ENCODE data around the gene RAB37.

RAB37 gene

DNA sequence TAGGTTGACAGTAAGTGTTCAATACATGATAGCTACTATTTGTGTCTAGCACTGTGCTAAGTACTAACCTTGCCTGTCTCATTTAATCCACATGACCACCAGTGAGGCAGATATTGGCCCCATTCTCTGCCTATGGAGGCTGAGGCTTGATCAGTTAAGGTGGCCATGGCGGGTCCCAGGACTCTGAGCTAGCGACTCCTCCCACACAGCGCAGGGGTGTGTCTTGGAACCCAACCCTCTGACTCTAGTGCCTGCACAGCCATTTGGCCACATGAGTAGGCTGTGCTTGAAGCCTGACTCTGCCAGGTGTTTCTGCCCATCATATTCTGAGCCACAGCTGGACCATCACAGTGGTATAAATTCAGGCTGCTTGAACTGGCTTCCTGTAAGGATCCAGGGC, 17.8 kb downstream of the RAB37 start:
- CTCF ChIA-PET = interaction anchor here (1.3 to 7.3 kb wide), 5 partner anchors 15 to 108 kb away, joined by 3 to 43 read pairs (median 4); no protein-coding TSS in a partner anchor
- H3K36me3 Mint-ChIP-seq = peaks cover 52% of the 10 kb centered on the region
- H3K27ac Mint-ChIP-seq = peak overlapping the region; percentile 56
- H3K4me1 Mint-ChIP-seq = peaks cover 82% of the 10 kb centered on the region
- DNase-seq = no peak
- no peaks in the 10 kb centered on the region for H3K27me3 Mint-ChIP-seq
- H3K9me3 Mint-ChIP-seq = no peaks in the 10 kb centered on the region
- no peak overlapping the region for H3K4me3 Mint-ChIP-seq

DNA sequence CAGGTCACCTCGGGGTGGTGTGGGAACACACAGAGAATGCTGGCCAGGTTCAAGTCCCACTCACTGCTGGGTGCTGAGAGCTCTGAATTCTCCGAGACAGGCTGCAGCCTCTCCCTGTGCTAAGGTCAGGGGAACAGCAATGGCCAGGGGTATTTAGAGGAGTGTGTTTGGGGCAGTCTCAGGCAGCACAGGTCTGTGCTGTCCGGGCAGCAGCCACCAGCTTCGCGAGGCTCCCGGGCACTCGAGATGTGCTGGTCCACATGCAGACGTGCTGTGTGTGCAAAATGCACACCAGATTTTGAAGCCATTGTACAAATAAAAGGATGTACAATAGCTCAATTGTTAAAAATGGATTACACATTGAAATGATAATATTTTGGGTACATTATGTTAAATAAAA, 18.5 kb downstream of the RAB37 start:
- Mint-ChIP-seq H3K36me3 (peaks cover 46% of the 10 kb centered on the region), H3K27me3 (no peaks in the 10 kb centered on the region), H3K9me3 (no peaks in the 10 kb centered on the region), H3K27ac (peak overlapping the region; percentile 56), H3K4me3 (no peak overlapping the region), H3K4me1 (peaks cover 89% of the 10 kb centered on the region)
- DNase-seq = no peak
- CTCF ChIA-PET = interaction anchor here (1.3 to 7.3 kb wide), 3 partner anchors 15 to 98 kb away, joined by 4 to 43 read pairs (median 10); no protein-coding TSS in a partner anchor

DNA sequence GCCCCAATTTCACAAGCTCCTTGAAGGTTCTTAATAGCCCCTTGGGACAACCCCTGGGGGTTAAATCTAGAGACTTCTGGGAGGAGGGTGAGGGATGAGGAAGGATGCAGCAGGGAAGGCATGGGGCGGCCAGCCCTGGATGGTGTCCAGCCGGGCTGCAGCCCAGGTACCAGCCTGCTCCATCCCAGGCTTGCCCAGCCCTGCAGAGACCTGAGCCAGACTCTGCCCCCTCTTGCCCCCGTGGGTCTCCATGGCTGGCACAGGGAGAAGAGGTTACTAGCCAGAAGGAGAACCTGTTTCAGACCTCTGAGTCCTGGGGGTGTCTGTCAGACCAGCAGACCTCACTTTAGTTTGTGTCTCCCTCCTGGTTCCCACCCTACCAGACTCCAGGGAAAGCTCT, 19.8 kb downstream of the RAB37 start:
- Mint-ChIP-seq H3K36me3 (peaks cover 34% of the 10 kb centered on the region), H3K4me3 (no peak overlapping the region), H3K4me1 (peaks cover 87% of the 10 kb centered on the region), H3K27ac (peak overlapping the region; percentile 28), H3K9me3 (no peaks in the 10 kb centered on the region), H3K27me3 (no peaks in the 10 kb centered on the region)
- CTCF ChIA-PET = interaction anchor here (0.6 to 5.6 kb wide), 5 partner anchors 13 to 439 kb away, joined by 3 to 55 read pairs (median 3); no protein-coding TSS in a partner anchor
- no peak for DNase-seq

DNA sequence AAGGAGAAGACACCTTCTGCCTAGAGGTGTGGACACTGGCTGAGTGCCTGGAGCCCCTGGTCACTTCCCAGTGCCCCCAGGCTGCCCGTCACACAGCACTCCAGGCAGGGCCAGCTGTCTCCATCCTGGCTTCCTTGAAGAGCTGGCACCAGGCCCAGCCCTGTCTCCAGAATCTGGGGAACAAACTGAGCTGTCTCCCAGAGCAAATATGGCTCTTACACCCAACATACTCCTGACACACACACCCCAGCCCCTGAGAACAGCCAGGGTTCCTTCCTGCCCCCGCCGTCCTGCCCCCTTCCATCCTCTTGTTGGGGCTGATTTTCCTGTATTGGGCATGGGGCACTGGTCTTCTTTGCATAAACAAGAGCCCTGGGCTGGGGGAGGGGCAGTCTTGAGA, 20.4 kb downstream of the RAB37 start:
- peak overlapping the region; percentile 11 for H3K27ac Mint-ChIP-seq
- peaks cover 81% of the 10 kb centered on the region for H3K4me1 Mint-ChIP-seq
- no peaks in the 10 kb centered on the region for H3K9me3 Mint-ChIP-seq
- H3K4me3 Mint-ChIP-seq = no peak overlapping the region
- CTCF ChIA-PET = interaction anchor here (1.2 to 5.6 kb wide), 5 partner anchors 12 to 100 kb away, joined by 3 to 55 read pairs (median 38); no protein-coding TSS in a partner anchor
- peaks cover 29% of the 10 kb centered on the region for H3K36me3 Mint-ChIP-seq
- no peaks in the 10 kb centered on the region for H3K27me3 Mint-ChIP-seq
- DNase-seq = no peak

DNA sequence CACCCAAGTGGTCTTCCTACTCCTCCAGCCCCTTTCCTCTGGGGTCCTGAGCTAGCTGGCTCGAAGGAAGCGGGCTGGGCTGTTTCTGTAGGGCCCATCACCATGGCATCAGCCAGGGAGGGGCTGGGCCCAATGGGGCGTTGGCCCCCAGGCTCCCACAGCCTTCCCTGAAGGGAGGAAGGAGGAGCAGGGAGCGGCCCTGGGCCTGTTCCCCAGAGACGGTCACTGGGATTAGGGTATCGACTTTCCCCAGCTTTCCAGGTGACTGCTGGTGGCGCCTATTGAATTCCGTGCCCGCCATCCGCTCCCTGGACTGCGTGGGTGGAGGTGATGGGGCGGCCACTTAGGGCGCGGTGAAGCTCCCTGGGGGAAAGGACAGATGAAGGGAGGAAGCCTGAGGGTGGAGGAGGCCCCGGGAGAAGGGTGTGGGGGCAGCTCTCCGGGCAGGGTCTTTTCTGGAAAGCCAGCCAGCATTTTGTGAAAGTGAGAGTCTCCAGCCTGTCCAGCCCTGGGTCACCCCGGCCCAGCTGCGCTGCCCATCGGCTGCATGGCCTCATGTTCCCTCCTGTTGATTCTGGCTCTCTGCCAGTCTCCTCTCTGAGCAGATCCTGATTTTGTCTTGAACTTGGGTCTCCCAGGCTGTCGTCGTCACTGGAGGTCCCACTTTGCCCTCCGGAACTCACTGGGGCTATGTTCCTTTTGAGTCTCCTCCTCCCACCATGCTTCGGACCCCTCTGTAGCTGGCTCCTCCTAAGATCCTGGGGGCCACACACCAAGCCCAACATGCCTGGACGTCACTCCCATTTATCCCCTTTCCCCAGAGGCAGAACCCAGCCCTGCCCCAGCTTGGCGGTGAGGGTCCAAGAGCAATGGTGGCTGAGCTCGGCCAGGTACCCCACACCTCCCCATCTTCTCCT, 21.1 kb downstream of the RAB37 start:
- no peak for DNase-seq
- CTCF ChIA-PET = interaction anchor here (1.2 to 5.6 kb wide), 8 partner anchors 12 to 104 kb away, joined by 3 to 55 read pairs (median 22); partner anchors contain the start of gene RAB37
- Mint-ChIP-seq H3K4me1 (peaks cover 78% of the 10 kb centered on the region), H3K4me3 (peak overlapping the region; percentile 68), H3K27ac (peak overlapping the region; percentile 91), H3K36me3 (peaks cover 28% of the 10 kb centered on the region), H3K9me3 (no peaks in the 10 kb centered on the region), H3K27me3 (no peaks in the 10 kb centered on the region)

DNA sequence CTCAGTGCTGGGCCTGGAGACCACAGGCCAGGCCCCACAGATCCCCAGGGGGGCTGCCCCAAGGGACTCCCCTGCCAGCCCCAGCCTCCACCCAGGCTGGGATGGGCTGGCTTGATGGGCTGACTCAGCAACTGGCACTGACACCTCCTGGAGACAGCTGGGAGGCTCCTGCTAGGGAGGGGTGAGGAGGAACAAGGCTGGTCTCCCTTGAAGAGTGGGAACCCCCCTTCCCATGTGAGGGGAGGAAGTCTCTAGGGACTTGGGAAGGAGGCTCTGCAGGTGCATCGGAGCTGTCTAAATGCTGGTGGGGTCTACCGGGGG, 21.8 kb downstream of the RAB37 start:
- Mint-ChIP-seq H3K36me3 (peaks cover 25% of the 10 kb centered on the region), H3K27ac (peak overlapping the region; percentile 91), H3K9me3 (no peaks in the 10 kb centered on the region), H3K4me3 (peak overlapping the region; percentile 68), H3K4me1 (peaks cover 74% of the 10 kb centered on the region), H3K27me3 (no peaks in the 10 kb centered on the region)
- no peak for DNase-seq
- CTCF ChIA-PET = interaction anchor here (0.6 to 5.6 kb wide), 14 partner anchors 9 to 331 kb away, joined by 3 to 55 read pairs (median 12); partner anchors contain the start of genes NAT9 and RAB37

DNA sequence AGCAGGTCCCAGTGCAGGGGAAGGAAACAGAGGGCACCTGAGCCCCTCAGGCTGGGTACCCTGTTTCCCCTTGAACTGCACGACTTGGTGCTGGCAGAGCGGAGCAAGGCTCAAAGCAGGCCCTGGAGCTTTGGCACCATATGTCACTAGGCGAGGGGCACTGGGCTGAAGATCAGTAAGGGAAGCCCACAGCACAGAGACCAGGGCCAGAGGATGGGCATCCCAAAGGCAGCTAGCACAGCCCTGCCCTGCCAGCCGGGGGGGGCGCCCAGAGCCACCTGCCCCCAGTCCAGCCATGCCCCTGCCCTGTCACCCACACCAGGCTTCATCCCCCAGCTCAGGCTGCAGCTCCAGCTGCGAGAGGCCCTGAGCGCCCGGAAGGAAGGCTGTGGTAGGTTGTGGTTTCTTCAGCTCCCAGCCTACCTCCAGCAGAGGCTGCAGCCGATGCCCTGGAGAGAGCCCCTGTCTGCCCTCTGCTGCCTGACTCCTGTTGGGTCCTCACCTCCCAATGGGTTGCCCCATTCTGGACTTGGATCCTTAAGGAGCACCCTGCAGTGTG, 22.3 kb downstream of the RAB37 start:
- Mint-ChIP-seq H3K27me3 (no peaks in the 10 kb centered on the region), H3K9me3 (no peaks in the 10 kb centered on the region), H3K27ac (peak overlapping the region; percentile 91), H3K4me3 (peak overlapping the region; percentile 68), H3K4me1 (peaks cover 72% of the 10 kb centered on the region), H3K36me3 (peaks cover 28% of the 10 kb centered on the region)
- CTCF ChIA-PET = interaction anchor here (0.6 to 5.6 kb wide), 14 partner anchors 9 to 330 kb away, joined by 3 to 55 read pairs (median 12); partner anchors contain the start of genes NAT9 and RAB37
- peak; percentile 80 for DNase-seq

DNA sequence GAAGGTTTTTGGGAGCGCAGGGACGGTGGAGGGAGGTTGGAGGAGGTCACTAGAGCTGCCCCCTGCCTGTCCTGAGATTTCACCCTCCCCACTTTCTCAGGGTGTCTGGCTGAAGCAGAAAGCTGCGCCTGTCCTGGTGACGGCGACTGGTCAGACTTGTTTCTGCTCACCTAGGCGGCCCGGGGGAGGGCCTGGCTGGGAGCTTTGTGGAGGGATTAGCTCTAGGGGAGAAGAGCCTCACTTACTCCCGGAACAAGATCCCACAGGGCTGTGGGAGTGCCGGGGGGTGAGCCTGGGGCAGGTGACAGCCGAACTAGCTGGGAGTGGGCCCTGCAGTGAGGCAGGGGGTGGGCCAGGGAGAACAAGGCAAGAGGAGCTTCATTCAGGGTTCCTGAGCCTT, 22.9 kb downstream of the RAB37 start:
- Mint-ChIP-seq H3K27me3 (no peaks in the 10 kb centered on the region), H3K36me3 (peaks cover 27% of the 10 kb centered on the region), H3K9me3 (no peaks in the 10 kb centered on the region), H3K4me3 (peak overlapping the region; percentile 68), H3K4me1 (peaks cover 69% of the 10 kb centered on the region), H3K27ac (peak overlapping the region; percentile 91)
- CTCF ChIA-PET = interaction anchor here (0.9 to 5.6 kb wide), 13 partner anchors 10 to 195 kb away, joined by 3 to 55 read pairs (median 14); partner anchors contain the start of genes NAT9 and RAB37
- DNase-seq = no peak

DNA sequence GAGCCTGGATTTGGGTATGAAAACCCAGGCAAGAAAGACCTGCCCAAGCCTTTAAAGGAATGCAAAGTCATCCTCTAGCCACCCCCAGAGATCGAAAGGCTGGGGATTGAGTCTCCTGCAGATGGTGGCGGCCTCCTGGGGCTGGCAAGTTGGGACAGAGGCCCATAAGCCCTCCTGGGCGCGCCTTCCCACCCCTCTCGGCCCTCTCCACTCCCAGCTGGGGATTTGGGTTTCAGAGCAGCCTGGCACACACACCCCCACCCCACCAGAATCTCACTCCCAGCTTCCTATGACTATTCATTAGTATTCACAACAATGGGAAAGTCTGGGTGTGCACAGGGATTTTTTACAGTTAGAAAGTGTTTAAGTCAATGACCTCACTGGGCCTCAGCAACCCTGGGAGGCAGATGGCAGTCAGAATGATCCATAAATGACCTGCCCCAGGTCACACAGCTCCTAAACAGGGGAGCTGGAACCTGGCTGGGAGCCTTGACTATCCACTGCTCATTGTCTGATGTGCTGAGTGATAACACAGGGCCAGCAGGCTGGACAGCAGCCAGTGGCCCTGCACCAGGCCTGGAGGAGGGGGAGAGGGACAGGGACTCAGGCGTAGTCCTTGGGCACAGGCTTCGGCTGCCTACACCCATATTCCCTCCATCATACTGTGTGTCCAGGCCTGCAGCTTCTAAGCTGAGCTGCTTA, 23.5 kb downstream of the RAB37 start:
- H3K36me3 Mint-ChIP-seq = peaks cover 27% of the 10 kb centered on the region
- no peaks in the 10 kb centered on the region for H3K9me3 Mint-ChIP-seq

DNA sequence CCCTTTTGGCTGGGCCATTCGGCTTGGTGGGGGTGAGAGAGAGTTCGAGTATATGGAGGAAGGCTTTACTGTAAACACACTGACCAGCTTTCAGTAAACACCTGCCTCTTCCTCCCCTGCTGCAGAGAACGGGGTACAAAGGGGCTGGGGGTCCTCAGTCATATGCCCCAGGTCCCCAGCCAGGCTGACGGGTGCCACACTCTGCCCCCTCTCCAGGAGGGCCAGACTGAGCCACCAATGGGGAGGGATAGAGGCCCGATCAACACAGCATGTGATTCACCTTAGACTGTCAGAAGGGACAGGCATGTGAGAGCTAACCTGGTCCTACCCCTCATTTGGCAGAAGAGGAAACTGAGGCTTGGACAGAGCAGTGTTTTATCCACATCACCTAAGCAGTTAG, 24.4 kb downstream of the RAB37 start:
- H3K9me3 Mint-ChIP-seq = no peaks in the 10 kb centered on the region
- H3K27ac Mint-ChIP-seq = no peak overlapping the region
- CTCF ChIA-PET = interaction anchor here (1.5 to 5.6 kb wide), 6 partner anchors 9 to 104 kb away, joined by 7 to 55 read pairs (median 32); partner anchors contain the start of genes NAT9 and RAB37
- peaks cover 30% of the 10 kb centered on the region for H3K36me3 Mint-ChIP-seq
- no peak overlapping the region for H3K4me3 Mint-ChIP-seq
- no peaks in the 10 kb centered on the region for H3K27me3 Mint-ChIP-seq
- no peak for DNase-seq
- peaks cover 63% of the 10 kb centered on the region for H3K4me1 Mint-ChIP-seq

More for the DNA sequence above, 23.5 kb downstream of the RAB37 start:
- no peak overlapping the region for H3K4me3 Mint-ChIP-seq
- H3K27me3 Mint-ChIP-seq = no peaks in the 10 kb centered on the region
- CTCF ChIA-PET = interaction anchor here (0.9 to 5.6 kb wide), 10 partner anchors 10 to 103 kb away, joined by 4 to 55 read pairs (median 22); partner anchors contain the start of genes NAT9 and RAB37
- no peak for DNase-seq
- H3K27ac Mint-ChIP-seq = peak overlapping the region; percentile 24
- H3K4me1 Mint-ChIP-seq = peaks cover 62% of the 10 kb centered on the region

DNA sequence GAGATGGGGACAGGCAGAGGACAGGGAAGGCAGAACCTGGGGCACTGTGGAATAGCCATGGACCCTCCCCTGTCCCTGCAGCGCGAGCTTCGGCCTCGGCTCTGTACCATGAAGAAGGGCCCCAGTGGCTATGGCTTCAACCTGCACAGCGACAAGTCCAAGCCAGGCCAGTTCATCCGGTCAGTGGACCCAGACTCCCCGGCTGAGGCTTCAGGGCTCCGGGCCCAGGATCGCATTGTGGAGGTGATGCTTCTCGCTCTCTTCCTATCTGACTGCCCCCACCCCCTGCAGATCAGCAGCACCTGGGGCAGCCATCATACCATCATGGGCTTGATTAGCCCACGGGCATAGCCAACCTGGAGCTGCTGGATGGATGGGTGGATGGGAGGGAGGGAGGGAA, 24.9 kb downstream of the RAB37 start:
- Mint-ChIP-seq H3K9me3 (no peaks in the 10 kb centered on the region), H3K4me1 (peaks cover 58% of the 10 kb centered on the region), H3K36me3 (peaks cover 32% of the 10 kb centered on the region), H3K27me3 (no peaks in the 10 kb centered on the region), H3K27ac (no peak overlapping the region), H3K4me3 (no peak overlapping the region)
- no peak for DNase-seq
- CTCF ChIA-PET = interaction anchor here (0.5 to 5.6 kb wide), 4 partner anchors 12 to 246 kb away, joined by 4 to 55 read pairs (median 17); partner anchors contain the start of gene RAB37

DNA sequence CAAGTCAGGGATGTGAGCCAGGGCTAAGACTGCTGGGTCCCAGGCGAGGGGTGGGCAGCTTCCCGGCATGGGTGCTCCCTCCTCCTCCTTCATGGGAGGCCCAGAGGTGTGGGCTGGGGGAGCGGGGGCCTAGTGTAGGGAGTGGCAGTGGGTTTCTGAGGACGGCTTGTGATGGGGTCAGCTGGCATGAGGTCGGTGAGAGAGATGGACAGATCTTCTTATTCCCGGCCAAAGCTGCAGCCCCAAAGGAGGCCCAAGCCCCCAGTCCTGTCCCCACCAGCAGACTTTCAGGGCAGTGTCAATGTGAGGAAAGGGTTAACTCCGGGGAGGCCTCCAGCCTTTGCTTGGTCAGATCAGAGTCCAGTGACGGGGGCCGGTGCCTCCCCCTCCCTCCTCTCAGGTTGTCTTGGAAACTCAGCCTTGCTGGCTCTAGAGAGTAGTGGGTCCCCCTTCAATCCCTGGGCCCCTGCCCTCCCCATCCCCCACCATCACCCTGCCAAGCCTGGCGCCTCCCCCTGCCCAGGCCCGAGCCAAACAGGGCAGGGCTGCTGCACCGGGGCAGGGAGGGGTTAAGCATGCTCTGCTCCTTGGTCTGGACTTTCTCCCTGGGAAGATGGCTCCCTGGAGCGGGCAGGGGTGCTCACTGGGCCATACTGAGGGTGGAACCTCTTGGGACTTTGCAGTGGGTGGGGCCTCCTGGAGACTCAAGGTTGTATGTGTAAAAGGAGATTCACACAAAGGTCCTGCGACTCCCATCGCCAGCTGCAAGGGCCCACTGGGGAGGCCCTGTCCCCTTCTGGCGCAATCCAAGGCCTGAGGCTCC, 26.7 kb downstream of the RAB37 start:
- Mint-ChIP-seq H3K9me3 (no peaks in the 10 kb centered on the region), H3K27ac (peak overlapping the region; percentile 11), H3K4me1 (peaks cover 46% of the 10 kb centered on the region), H3K36me3 (peaks cover 37% of the 10 kb centered on the region), H3K4me3 (no peak overlapping the region), H3K27me3 (no peaks in the 10 kb centered on the region)
- no peak for DNase-seq
- CTCF ChIA-PET = interaction anchor here (1.0 to 1.6 kb wide), 2 partner anchors 18 to 19 kb away, joined by 4 to 5 read pairs; no protein-coding TSS in a partner anchor
